ENCODE results near the gene GPR132.
"Not testable (repeated sequence)": the region's sequence is repeated elsewhere in the genome, so short reads cannot be mapped to it uniquely, and the experiment has no call there.

The GPR132 gene, protein sequence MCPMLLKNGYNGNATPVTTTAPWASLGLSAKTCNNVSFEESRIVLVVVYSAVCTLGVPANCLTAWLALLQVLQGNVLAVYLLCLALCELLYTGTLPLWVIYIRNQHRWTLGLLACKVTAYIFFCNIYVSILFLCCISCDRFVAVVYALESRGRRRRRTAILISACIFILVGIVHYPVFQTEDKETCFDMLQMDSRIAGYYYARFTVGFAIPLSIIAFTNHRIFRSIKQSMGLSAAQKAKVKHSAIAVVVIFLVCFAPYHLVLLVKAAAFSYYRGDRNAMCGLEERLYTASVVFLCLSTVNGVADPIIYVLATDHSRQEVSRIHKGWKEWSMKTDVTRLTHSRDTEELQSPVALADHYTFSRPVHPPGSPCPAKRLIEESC

DNA sequence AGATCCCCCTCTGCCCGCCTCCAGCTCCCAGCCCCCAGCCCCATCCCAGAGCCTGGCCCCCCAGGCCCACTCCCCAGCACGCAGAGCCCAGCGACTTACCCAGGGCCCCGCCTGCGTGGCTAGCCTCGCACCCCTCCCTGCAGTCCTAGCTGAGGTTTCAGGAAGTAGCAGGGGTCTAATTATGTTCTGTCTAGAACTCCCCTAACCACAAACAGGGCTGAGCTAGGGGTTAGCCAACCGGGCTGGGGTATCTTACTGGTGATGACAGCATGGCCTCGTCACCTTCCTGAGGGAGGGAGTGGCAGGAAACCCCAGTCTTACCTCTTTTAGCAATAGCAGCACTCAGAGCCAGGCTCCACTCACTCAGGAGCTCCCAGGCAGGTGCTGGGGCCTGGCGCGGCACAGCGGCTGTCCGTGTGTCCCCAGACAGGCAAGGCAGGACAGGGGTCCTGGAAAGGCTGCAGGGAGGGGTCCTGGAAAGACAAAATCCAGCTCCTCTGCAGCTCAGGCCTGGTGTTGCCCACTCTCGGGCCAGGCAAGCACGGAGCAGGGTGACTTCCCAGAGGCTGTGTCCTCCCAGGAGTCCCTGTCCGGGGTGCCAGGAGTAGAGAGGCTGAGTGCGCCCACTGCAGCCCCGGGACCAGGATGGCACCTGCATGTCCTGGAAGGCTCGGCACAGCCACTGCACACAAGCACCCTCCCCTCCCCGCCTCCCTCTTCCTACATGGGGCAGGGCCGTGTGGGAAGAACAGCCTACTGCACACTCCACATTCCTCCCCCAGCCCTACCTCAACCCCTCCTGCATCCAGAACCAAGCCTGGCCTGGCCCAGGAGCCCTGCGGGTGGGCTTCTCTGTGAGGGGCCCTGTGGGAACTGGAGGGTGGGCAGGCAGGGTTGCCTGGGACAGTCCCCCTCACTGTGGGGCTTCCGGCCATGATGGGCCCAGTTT, at the start of gene GPR132:
Gene GPR132 (minus strand): TSS at position 151 of the 949 bp plus-strand sequence. CDS start 10,010 bp downstream, outside the sequence.
- no peak for DNase-seq

DNA sequence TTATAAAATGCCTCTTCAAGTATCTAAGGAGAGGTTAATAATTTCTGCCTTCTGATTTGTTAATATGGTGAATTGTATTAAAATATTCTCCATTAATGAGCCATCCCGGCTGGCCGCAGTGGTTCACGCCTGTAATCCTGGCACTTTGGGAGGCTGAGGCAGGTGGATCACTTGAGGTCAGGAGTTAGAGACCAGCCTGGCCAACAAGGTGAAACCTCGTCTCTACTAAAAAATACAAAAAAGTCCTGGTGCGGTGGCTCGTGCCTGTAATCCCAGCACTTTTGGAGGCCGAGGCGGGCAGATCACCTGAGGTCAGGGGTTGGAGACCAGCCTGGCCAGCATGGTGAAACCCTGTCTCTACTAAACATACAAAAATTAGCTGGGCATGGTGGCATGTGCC, 44.0 kb upstream of the GPR132 start:
- DNase-seq, result not testable (repeated sequence)

DNA sequence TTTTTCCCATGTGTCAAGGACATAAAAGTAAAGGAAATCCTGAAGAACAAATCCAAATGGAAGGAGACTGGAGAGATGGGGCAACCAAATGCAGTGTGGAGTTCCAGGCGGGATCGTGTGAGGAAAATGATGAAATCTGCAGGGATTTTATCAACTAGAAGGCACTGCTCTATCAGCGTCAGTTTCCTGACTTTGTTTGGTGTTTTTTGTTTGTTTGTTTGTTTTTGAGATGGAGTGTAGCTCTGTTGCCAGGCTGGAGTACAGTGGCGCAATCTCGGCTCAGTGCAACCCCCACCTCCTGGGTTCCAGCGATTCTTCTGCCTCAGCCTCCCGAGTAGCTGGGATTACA, 43.3 kb upstream of the GPR132 start:
- DNase-seq, result no peak

DNA sequence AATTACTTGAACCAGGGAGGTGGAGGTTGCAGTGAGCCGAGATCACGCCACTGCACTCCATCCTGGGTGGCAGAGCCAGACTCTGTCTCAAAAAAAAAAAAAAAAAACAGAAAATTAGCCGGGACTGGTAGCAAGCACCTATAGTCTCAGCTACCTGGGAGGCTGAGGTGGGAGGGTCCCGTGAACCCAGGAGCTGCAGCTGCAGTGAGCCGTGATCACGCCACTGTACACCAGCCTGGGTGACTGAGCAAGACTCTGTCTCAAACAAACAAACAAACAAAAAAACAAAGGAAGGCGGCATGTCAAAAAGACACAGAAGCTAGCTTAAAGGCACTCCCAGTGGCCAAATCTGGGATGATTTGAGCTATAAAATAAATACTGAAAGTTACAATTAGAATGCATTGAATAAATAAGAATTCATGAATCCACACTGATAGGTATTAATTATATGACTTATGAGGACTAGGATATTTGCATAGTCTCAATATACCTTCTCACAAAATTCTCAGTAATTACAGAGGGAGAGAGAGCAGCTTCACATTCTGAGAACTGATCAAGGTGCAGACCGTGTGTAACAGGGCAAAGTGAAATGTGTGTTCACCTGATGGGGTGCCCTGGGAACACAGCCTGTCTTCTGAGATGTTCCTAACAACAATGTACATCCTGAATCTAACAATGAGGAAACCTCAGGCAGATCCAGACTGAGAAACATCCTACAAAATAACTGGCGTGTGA, 42.7 kb upstream of the GPR132 start:
- no peak for DNase-seq

DNA sequence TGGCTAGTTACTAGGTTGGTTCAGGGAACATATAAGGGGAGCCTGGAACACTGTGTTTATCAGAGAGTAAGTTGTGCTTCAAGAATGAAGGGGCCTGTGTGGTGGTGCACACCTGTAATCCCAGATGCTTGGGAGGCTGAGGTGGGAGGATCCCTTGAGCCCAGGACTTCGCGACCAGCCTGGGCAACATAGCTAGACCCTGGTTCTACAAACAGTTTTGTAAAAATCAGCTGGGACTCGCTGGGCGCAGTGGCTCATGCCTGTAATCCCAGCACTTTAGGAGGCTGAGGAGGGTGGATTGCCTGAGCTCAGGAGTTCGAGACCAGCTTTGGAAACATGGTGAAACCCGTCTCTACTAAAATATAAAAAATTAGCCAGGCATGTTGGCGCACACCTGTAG, 42.1 kb upstream of the GPR132 start:
- no peak for DNase-seq

DNA sequence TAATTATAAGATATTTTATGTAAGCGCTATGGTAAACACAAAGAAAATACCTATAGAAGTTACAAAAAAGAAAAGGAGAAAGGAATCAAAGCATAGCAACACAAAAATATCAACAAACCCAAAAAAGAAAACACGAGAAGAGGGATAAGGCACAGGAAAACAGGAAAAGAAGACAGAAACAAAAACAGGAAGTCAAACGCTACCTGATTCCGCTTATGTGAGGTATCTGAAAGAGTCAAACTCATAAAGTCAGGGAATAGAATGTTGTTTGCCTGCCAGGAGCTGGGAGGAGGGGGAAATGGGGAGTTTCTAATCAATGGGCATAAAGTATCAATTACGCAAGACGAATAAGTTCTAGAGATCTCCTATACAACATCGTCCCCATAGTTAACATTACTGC, 39.9 kb upstream of the GPR132 start:
- no peak for DNase-seq

DNA sequence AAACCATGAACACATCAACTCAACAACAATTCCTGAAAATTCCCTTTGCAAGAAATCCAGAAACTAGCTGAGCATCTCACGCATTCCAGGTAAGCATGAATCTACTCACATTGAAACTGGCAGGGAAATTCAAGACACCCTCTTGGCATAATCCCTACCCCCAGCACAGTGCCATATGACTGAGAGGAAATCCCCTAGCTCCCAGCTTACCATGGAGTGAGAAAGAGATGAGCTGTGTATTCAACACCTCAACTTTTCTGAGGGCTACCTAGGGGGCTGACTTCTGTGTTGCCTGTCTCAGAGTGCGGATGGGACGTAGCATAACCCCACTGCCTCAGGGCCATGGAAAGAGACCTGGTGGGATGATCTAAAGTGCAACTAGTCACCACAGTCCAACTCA, 37.7 kb upstream of the GPR132 start:
- DNase-seq, result no peak

DNA sequence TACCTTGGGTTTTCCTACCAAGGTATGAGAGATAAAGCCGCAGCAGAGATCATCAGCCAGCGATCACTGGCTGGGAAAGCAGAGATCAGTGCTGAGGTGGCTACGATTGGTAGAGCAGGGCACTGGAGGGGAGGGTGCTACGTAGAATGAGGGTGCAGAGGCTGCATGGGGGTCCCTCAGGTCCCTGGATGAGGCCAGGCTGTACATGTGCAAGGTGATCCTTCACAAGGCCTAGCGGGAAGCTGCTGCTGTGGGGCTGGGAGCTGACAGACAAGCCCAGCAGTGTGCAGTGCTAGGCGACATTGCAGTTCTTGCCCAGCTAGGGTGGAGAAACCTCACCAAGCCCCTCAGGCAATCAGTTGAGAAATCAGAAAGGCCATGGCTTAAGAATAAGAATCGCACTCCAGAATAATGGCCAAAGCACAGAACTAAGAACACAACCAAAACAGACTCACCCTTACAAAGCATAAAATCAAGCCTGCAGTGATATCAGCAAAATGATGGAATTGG, 37.2 kb upstream of the GPR132 start:
- DNase-seq, result no peak

DNA sequence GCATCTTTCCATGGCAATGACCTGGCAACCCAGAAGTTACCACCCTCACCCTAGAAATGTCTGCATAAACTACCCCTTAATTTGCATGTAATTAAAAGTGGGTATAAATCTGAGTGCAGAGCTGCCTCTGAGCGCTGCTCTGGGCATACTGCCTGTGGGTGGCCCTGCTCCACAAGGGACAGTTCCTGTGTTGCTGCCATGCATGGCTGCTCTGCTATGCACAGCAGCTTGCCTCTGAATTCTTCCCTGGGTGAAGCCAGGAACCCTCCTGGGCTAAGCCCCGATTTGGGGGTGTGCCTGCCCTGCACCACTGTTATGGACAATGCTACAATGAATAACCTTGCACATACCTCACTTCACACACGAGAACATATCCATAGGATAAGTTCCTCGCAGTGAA, 35.7 kb upstream of the GPR132 start:
- no peak for DNase-seq

DNA sequence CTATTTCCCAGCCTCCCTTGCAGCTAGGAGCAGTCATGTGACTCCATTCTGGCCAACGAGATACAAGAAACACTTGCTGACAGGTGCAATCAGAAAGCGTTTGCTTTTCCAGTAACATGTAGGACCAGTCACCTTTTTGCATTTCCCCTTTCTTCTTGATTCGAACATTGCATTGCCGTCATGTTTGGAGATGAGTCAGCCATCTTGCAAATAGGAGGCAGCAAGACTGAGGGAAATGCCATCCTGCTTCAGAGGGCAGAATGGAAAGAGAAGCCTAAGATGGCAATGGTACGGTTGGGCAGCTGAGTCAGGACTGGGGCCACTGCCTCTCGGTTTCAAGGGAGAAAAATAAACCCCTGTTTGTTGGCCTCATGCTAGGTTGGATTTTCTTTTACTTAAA, 34.5 kb upstream of the GPR132 start:
- no peak for DNase-seq

DNA sequence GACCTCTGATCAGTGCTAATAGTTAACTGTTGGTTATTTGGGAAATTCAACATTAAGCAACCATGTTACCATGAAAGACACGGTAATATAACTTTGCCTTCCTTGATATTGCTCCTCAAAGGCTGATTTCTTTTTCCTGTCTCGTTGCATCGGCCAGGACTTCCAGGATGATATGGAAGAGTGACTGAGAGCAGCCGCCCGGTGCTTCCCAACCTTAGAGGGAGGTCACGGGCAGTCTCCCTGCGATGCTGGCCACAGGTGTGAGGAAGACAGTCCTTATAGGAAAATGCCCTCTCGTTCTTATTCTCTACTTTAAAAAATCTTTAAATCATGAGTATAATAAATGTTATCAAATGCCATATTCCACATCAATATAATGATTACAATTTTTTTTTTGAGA, 33.1 kb upstream of the GPR132 start:
- no peak for DNase-seq

DNA sequence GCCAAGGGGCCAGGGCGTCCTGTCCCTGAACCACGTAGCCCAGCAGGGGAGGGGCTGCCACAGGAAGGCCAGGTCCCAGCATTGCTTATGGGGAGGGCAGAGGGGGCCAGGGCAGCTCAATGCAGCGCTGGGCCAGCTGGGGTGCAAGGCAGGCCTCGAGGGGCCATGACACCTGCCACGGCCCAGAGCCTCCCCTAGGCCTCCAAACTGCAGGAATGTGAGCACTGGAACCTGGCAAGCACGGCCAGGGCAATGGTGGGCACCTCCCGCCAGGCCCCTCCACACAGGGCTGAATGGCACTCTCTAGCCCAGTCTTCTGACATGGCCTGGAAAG, 32.5 kb upstream of the GPR132 start:
- DNase-seq, result no peak

DNA sequence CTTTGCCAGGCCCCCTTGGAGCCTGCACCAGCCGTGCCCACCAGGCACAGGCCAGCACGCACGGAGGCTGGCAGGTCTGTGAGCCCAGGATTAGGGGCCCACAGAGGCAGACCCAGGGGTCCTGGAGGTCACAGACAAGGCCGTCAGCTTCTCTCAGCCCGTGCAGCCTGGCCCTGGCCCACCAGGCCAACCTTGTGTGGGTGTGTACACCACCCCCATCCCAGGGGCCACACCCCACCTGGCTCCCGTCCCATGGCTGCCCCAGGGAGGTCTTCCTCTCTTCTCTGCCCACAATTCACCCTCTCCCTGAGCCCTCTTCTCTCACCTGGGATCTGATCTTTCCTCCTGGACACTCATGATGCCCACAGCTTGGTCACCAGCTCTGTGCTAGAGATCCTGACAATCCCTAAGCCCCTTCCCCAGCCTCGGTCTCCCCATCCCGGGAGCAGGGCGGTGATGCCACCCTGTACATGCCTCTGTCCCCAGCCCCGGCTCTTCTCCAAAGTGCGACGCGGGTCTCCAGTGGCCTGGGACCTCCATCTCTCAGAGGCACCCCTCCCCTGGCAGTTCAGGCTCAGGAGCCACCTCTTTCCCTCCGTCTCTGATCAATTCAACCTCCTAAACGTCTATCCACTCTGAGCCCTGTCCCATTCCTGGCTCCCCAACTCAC, 31.1 kb upstream of the GPR132 start:
- DNase-seq, result no peak

DNA sequence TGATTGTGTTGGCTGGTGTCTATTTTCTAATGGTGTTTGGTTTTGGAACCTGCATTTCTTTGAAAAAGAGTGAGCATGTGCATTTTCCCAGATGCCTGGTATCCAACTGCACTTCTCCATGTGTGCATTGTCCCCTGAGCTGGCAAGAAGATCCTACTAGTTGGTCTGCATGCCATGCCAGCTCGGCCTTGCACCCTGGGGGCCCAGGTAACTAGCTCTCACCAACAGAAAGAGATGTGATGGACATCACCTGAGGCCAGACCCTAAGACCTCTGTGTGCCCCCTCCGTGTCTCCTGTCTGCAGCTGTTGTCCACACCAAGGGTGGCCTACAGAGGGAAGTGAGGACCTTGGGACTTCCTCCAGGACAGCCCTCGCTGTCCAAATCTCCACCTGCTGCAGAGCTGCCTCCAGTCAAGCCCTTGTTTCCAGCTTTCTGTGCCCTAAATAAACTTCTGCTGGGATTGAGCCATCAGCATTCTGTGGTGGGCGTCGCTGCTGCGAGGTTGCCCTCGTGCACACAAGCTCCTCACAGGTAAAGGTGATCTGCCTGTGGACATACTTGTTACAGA, 30.1 kb upstream of the GPR132 start:
- DNase-seq, result no peak

DNA sequence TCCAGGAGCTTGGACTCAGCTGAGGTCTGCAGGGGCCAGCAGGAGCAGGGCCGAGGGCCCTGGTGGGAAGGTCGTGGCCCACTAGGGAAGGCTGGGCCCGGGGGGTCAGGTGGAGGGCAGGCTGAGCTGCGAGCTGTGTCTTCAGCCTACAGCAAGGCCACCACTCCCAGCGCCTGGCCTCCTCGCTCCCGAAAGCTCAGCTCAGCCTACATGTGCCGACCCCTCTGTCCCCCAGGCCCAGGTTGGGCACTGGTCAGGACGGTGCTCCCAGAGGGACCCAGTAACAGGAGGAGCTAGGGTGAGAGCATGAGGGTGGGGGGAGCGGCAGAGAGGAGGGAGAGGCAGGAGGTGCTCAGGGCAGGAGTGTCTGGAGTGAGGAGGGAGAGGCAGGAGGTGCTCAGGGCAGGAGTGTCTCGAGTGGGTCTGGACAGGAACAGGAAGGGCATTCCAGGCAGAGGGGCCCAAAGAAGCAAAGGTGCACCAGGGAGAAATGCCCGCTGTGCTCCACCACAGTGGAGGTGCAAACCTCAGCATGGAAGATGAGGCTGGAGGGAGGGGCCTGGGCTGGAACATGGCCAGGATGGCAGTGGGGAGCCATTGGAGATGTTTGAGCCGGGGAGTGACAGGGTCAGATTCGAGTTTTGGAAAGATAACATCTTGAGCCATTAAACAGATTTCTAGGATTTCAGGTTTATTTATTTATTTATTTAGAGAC, 29.1 kb upstream of the GPR132 start:
- DNase-seq, result no peak

DNA sequence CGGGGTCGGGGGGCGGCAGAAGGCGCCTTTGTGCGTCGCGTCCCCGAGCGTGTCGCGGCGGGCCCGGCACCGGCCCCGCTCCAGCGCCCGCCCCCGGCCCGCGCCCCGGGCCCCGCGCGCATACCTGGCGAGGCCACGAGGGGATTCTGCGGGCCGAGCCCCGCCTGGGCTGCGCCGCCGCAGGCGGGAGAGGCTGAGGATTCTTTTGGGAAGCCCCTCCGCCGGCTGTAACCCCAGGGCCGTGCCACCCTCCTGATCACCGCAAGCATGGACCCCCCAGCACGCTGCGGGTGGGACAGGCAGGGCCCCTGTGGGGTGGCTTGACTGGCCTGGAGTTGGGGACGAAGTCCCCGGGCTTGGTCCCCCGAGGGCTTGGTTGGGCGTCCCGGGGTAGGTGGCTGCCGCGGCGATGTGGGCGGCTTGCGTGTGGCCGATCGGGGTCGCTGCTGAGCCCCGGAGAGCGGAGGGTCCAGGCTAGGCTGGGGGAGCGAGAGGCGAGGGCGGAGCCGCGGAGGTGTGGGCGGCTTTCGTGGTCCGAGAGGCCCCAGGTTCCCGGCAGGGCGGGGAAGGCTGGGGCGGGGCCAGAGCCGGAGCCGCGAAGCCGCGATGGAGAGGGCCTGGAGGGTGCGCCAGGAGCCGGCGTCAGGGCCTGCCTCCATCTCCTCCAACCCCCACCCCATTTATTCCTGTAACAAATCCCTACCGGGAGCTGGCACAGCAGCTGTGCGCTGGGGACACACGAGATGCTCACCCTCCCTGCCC, 28.4 kb upstream of the GPR132 start:
- no peak for DNase-seq

DNA sequence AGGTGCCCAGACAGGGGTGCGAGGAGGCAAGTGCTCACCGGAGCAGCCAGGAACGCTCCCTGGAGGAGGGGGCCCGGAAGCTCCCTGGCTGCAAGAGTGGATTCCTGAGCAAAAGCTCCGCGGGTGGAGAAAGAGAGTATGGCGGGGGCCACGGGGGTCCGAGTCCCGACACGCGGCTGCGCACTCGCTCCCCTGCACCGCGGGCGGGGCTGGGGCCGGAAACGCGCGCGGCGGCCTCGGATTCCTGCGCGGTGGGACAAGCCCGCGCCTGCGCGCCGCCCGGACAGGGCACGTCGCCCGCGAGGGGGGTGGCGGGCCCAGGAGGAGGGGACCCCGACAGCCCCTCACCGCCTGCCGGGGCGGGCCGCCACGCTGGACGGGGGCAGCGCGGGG, 27.8 kb upstream of the GPR132 start:
- no peak for DNase-seq

DNA sequence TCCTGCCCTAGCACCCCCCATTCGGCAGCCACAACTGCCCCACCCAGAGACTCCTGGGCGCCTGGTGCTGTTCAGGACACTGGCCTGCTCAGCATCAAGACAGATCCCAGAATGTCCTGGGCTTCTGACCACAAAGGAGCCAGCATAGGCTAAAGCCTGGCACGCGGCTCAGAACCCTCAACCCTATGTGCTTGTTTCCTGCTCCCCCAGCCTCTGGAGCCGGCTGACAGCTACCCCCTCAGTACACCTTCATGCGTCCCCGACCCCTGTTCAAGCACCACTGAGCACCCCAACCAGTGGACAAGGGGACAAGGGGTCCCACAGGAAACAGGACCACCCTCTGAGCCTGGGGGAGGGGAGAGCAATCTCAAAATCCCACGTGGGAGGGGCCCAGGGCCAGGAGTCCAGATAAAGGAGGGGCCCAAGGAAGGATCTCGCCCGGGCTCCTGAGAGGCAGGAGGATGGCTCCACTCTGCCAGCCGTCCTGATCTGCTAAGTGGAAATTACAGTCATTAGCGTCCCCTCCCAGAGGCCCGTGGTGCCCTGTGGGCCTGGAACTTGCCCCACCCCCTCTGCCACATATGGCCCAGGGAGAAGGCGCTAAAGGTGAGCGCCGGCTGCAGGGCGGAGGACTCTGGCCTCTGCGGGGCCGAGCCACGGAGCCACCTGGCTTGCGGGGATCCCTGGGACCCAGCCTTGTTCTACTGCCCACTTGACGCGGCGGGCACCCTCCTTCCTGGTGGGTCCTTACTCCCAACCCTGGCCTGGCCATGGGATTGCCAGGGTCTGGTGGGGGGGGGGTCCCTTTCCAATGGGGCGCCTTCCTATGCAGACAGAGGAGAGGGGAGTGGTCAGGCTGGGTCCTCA, 27.2 kb upstream of the GPR132 start:
- DNase-seq, result no peak

DNA sequence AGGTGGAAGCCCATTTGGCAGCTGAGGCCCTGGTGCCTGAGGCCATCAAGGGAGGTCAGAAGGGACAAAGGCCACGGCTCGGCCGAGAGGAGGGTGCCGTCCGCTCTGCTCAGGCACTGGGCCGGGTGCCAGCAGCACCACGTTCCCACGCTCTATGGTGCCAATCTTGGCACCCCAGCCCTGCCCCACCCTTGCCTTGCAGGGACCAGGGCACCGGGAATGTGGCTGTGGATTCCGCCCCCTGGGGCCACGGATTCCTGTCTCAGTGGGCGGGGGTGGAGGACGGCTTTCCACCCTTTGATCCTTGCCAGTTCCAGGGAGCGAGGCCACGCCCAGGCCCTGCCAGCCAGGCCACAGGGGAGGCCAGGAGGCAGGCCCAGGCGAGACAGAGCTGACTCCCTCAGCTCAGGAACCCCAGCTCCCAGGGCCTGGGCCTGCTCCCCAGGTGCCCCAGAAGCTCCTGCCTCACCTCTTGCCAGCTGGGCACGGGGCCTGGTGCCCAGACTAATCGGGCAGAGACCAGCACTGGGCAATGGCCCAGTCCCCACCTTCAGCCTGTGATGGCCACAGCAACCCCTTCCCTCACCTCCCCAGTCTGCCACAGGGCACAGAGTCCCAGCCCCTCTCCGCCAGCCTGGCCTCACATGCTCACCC, 26.4 kb upstream of the GPR132 start:
- DNase-seq, result no peak

Measured in NCI-H1417 treated with DMSO at 0.1 percent for 48 hours (cell line).